DOHH2 (cell line): ENCODE measurements around the gene ZDHHC17.

Experiments
- EZH2phosphoT487 ChIP-seq: fragments of 200-600 bp; sonication (generic); IDR thresholded peaks from 2 replicates; pipeline ENCODE4 v1.6.1; 2017; ENCODE audit warnings: borderline replicate concordance, mild to moderate bottlenecking, antibody characterized with exemption, low read length, moderate library complexity, mixed read lengths
- TF ChIP-seq, protein P1 (sequence below): fragments of 200-600 bp; sonication (generic); IDR thresholded peaks from one replicate; pipeline ENCODE4 v1.5.1; 2014; ENCODE audit warnings: antibody characterized with exemption, mild to moderate bottlenecking, low read depth, low read length; ENCODE audit not compliant: poor library complexity, severe bottlenecking

DNA sequence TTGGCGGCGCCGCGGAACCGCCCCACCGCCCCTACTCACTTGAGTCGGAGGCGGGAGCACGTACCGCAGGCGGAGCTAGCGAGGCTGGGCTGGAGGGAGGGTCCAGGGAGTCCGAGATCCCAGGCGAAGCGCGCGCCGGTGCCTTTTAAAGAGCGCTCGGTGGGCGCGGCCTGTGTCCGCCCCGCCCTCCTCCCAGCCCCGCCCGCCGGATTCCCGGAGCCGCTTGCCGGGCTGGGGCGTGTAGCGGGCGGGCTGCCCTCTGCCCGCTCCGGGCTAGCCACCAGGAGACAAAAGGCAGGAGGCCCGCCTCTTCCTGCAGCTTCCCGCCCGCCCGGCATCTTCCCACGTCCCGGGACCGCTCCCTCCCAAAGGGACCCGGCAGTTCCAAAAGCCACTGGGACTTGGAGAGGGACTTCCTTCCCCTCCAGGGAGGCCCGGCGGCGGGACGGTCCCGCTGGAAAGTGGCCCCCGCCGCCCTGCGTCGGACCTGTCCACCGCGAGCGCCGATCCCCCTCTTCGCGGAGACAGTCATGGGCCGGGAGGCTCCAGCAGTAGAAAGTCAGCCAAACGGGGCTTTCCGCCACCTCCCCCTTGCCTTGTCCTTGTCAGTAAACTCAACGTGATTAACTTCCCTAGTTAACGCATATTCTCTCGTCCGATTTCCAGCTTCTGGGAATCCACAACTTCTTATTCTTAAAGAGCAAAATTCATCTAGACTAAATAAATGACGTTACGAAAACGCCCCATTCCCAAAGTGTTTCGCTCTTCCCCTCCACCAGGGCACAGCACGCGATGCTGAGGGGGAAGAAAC is 115.2 kb downstream of the ZDHHC17 start, which contains the start of gene CSRP2:
- TF ChIP-seq, protein P1, sequence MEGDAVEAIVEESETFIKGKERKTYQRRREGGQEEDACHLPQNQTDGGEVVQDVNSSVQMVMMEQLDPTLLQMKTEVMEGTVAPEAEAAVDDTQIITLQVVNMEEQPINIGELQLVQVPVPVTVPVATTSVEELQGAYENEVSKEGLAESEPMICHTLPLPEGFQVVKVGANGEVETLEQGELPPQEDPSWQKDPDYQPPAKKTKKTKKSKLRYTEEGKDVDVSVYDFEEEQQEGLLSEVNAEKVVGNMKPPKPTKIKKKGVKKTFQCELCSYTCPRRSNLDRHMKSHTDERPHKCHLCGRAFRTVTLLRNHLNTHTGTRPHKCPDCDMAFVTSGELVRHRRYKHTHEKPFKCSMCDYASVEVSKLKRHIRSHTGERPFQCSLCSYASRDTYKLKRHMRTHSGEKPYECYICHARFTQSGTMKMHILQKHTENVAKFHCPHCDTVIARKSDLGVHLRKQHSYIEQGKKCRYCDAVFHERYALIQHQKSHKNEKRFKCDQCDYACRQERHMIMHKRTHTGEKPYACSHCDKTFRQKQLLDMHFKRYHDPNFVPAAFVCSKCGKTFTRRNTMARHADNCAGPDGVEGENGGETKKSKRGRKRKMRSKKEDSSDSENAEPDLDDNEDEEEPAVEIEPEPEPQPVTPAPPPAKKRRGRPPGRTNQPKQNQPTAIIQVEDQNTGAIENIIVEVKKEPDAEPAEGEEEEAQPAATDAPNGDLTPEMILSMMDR, result no peak
- no peak for TF ChIP-seq EZH2phosphoT487
